Muscle layer of duodenum (tissue), 2 donors: ENCODE results near the gene RERE.

Source experiments
- H3K27ac ChIP-seq: one replicate; pipeline ENCODE4 v1.7.0; 2013; ENCODE audit warnings: mild to moderate bottlenecking, low read length
- H3K27me3 ChIP-seq: one replicate; pipeline ENCODE4 v1.7.0; 2013; ENCODE audit warnings: low read depth, mild to moderate bottlenecking, control low read depth, low read length
- H3K36me3 ChIP-seq, 2 donors: one replicate each; pipeline ENCODE4 v1.7.0; 2013; ENCODE audit warnings: low read length in 2 of 2, control low read depth in 1 of 2, mild to moderate bottlenecking in 1 of 2; ENCODE audit not compliant: insufficient read depth in 2 of 2, control insufficient read depth in 1 of 2
- H3K4me1 ChIP-seq, 2 donors: one replicate each; pipeline ENCODE4 v1.7.0; 2013; ENCODE audit warnings: low read length in 2 of 2, mild to moderate bottlenecking in 2 of 2, control low read depth in 1 of 2, moderate library complexity in 1 of 2; ENCODE audit not compliant: insufficient read depth in 2 of 2, control insufficient read depth in 1 of 2
- H3K4me3 ChIP-seq, 2 donors: one replicate each; pipeline ENCODE4 v1.7.0; 2013; ENCODE audit warnings: low read length in 2 of 2, low read depth in 1 of 2, mild to moderate bottlenecking in 1 of 2
- H3K9me3 ChIP-seq, 2 donors: one replicate each; pipeline ENCODE4 v1.7.0; 2013; ENCODE audit warnings: low read length in 2 of 2, control low read depth in 1 of 2, mild to moderate bottlenecking in 1 of 2; ENCODE audit not compliant: control insufficient read depth in 1 of 2
- donor health status: healthy.

RERE gene

DNA sequence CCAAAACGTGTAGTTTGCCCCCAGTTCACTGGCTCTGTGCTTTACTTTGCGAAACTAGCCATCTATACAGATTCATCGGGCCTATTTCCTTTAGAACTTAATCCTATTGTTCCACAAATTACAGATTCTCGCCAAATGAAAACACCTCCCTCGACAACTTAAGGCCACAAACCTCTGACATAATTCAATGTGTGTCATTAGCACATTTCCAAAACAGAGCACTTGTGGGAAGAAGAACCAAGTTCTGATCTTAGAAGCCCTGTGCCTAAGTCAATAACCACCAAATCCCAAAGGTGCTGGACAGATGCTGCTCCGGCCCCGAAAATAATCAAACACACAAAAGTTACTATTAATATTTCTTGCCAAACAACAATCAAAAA lies 405.6 kb downstream of the RERE start:
- H3K36me3 ChIP-seq, result peaks cover 5 to 14% of the 10 kb centered on the region in 2 donors
- peaks cover 60 to 78% of the 10 kb centered on the region in 2 donors for H3K4me1 ChIP-seq
- no peaks in the 10 kb centered on the region for H3K27me3 ChIP-seq
- no peaks in the 10 kb centered on the region for H3K9me3 ChIP-seq
- H3K27ac ChIP-seq, result peak overlapping the region; percentile 71
- no peak overlapping the region for H3K4me3 ChIP-seq

DNA sequence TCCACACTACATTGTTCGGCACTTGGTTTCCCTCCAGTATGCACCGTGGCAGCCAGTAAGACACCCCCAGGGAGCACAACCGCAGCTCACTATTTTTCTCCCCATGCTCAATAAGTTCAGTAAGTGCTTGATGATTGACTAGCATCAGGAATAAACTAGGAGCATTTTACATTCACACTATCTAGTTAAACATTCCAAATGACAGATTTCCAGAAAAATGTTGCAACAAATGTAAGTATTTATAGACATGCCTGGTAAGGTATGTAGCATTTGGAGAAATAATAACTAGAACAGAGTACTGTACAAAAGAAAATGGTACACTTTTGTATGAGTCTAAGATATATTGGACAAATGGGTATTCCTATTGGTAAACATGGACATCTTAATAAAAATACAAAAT lies 406.6 kb downstream of the RERE start:
- H3K27me3 ChIP-seq, result no peaks in the 10 kb centered on the region
- no peaks in the 10 kb centered on the region for H3K9me3 ChIP-seq
- peak overlapping the region; percentile 7 for H3K27ac ChIP-seq
- H3K4me1 ChIP-seq, result peaks cover 56 to 72% of the 10 kb centered on the region in 2 donors
- H3K36me3 ChIP-seq, result peaks cover 5 to 11% of the 10 kb centered on the region in 2 donors
- no peak overlapping the region for H3K4me3 ChIP-seq

DNA sequence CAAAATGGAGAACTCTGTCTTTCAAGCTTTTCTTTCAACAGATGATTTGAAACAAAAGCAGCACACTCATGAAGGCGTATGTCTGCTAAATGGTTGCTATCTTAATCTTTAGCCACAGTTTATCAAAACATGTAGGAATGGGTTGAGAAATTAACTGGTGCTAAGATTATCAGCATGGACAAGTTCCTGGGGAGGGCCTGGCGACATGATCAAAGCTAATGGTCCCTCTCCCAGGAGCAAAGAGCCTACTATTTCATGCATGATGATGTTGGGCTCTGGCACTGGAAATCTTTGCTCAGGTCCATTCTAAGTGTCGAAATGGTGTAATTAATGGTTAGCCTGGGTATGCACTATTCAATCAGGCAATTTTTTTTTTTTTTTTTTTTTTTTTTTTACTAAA lies 407.8 kb downstream of the RERE start:
- peak overlapping the region; percentile 26 to 32 for H3K4me3 ChIP-seq

DNA sequence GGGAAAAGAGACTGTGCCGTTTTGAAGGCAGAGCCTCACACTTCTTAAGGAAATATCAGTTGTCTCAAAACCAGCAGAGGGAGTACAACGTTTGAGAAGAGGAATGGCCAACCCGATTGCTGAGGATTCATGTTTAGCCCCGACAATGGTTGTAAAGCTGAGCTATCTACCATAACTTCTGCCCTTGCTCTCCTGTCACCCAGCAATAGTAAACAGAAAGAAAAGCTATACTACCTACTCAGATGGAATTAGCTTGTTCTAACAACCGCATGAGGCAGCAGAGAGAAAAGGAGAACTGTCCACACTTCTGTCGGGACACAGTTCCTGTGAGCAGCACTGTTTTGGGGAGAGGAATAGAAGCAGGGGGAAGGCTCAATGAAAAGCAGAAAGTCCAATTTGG lies 408.3 kb downstream of the RERE start:
- Histone ChIP-seq H3K4me3 (peak overlapping the region; percentile 26 to 32), H3K27ac (peak overlapping the region; percentile 78), H3K4me1 (peaks cover 47 to 68% of the 10 kb centered on the region in 2 donors), H3K36me3 (peaks cover 0 to 5% of the 10 kb centered on the region in 2 donors), H3K27me3 (no peaks in the 10 kb centered on the region), H3K9me3 (no peaks in the 10 kb centered on the region)

More for the DNA sequence above, 407.8 kb downstream of the RERE start:
- peaks cover 1 to 5% of the 10 kb centered on the region in 2 donors for H3K36me3 ChIP-seq
- no peaks in the 10 kb centered on the region for H3K27me3 ChIP-seq
- peaks cover 47 to 67% of the 10 kb centered on the region in 2 donors for H3K4me1 ChIP-seq
- peak overlapping the region; percentile 78 for H3K27ac ChIP-seq
- H3K9me3 ChIP-seq, result no peaks in the 10 kb centered on the region

DNA sequence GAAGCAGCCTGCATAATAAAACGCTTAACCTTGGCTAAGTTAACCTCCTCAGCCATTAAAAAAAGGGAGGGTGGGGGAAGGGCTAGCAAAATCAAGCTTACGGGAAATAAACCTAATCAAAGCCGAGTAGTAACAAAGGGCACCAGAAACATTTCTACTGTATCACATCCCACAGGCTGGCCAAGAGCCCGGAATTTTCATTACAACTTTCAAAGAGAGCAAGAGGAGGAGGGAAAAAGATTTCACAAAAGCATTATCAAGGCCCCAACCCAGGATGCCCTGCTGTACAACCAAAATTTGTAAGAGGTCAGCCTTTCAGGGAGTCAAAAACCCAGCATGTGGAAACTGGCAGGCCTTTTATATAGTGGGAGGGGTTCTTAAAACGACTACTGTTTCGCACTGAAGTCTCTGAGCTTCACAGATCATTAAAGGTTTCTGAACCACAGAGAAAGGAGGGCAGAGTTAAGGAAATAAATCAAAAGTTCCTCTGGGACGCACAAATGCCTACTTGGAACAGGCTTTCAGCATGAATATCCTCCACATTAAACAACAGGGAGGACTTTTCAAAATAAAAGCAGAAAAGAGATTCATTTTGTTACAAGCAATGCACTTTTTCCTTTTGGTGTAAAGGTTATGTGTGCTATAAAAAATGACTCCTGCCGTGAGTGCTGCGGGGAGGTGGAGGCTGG lies 409.1 kb downstream of the RERE start:
- peak overlapping the region; percentile 78 for H3K27ac ChIP-seq
- H3K4me3 ChIP-seq, result peak overlapping the region; percentile 26 to 32
- peaks cover 47 to 68% of the 10 kb centered on the region in 2 donors for H3K4me1 ChIP-seq
- peaks cover 0 to 5% of the 10 kb centered on the region in 2 donors for H3K36me3 ChIP-seq
- H3K27me3 ChIP-seq, result no peaks in the 10 kb centered on the region
- no peaks in the 10 kb centered on the region for H3K9me3 ChIP-seq

DNA sequence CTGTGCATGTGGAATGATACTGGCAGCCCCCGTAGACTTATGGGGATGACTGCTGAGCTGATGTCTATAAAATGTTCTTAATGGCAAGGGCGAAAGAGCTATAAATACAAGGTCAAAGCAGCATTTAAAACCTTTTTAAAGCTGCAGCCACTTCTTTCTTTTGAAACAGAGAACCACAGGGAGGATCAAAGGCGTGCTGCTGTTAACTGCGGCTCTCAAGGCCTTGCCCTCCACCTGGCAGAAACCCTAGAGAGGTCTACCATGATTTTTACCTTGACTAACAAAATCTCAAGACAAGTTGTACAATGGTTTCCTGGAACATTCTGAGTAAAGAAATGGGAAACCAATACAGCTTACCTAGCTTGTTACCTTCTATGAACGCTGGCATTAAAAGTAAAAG lies 409.8 kb downstream of the RERE start:
- peaks cover 0 to 5% of the 10 kb centered on the region in 2 donors for H3K36me3 ChIP-seq
- H3K4me1 ChIP-seq, result peaks cover 44 to 64% of the 10 kb centered on the region in 2 donors
- H3K27me3 ChIP-seq, result no peaks in the 10 kb centered on the region
- no peak overlapping the region for H3K4me3 ChIP-seq
- H3K27ac ChIP-seq, result peak overlapping the region; percentile 78
- no peaks in the 10 kb centered on the region for H3K9me3 ChIP-seq

DNA sequence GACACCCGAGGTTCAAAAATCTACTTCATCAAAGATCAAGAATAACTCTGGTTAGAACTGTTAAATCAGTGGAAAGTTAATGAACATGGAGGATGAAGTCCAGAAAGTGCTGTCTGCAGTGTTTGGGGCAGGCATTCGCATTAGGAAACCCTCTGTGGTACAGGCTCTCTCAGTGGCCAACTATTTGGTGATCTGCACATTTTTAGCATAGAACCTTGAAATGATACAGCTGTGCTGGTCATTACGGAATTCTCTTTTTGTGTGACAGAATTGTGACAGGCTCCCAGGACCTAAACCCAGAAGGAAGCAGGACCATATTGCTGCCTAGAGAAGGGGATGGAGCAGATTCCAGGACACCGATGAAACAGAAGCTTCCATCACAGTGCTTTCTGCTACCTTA lies 410.5 kb downstream of the RERE start:
- Histone ChIP-seq H3K4me3 (no peak overlapping the region), H3K4me1 (peaks cover 38 to 57% of the 10 kb centered on the region in 2 donors), H3K27me3 (no peaks in the 10 kb centered on the region), H3K36me3 (peaks cover 5 to 10% of the 10 kb centered on the region in 2 donors), H3K27ac (peak overlapping the region; percentile 78), H3K9me3 (no peaks in the 10 kb centered on the region)

DNA sequence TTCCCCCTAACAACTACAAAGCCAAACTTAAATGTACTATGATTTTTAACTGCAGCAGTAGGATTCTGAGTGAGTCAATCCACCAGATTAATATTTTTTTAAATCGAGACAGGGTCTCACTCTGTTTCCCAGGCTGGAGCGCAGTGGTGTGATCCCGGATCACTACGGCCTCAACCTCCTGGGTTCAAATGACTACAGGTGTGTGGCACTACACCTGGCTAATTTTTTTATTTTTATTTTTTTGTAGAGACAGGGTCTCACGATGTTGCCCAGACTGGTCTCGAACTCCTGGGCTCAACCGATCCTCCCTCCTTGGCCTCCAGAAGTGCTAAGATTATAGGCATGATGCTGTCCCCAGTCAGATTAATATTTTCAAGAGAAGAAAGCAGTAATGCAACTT lies 411.4 kb downstream of the RERE start:
- H3K4me1 ChIP-seq, result peaks cover 35 to 47% of the 10 kb centered on the region in 2 donors
- no peaks in the 10 kb centered on the region for H3K9me3 ChIP-seq
- no peak overlapping the region for H3K27ac ChIP-seq
- no peak overlapping the region for H3K4me3 ChIP-seq
- H3K36me3 ChIP-seq, result peaks cover 7 to 11% of the 10 kb centered on the region in 2 donors
- H3K27me3 ChIP-seq, result no peaks in the 10 kb centered on the region

DNA sequence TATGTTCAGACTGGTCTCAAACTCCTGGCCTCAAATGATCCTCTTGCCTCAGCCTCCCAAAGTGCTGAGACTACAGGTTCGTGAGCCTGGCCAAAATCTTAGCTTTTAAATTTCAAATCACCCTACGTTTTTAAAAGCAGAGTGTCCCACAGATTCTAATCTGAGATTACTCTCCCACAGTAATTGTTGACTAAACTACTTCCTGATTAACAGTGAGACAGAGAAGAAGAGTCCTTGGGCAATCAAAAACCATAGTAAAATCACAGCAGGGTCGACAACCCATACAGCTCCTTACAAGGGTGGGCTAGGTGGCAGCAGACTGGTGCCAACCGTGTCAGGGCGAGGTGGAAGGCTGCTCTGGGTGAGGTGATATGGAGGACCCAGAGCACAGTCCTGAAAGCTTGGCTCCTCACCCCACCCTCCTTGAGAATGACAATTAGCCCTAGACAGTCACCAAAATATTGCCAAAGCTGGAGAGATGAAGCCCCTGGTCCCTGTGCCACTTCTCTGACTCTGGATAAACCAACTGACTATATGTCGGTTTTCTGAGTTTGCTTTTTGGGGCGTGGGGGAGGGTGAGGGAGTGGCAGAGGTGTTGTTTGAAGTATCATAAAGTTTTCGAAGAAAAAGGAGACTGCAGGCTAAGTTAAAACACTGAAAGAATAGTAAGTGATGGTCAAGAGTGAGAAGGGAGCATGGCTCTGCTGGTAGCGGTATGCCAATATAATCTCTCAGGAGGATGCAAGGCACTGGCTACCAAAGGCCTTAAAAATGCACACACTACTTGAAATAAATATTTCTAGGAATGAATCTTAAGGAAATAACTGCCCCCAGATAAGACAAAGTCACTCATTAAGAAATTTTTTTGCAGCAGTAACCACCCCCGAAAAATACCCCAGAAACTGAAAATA lies 412.7 kb downstream of the RERE start:
- no peaks in the 10 kb centered on the region for H3K9me3 ChIP-seq
- H3K4me3 ChIP-seq, result no peak overlapping the region
- H3K27me3 ChIP-seq, result no peaks in the 10 kb centered on the region
- no peak overlapping the region for H3K27ac ChIP-seq
- H3K36me3 ChIP-seq, result peaks cover 7 to 11% of the 10 kb centered on the region in 2 donors
- peaks cover 25 to 34% of the 10 kb centered on the region in 2 donors for H3K4me1 ChIP-seq

DNA sequence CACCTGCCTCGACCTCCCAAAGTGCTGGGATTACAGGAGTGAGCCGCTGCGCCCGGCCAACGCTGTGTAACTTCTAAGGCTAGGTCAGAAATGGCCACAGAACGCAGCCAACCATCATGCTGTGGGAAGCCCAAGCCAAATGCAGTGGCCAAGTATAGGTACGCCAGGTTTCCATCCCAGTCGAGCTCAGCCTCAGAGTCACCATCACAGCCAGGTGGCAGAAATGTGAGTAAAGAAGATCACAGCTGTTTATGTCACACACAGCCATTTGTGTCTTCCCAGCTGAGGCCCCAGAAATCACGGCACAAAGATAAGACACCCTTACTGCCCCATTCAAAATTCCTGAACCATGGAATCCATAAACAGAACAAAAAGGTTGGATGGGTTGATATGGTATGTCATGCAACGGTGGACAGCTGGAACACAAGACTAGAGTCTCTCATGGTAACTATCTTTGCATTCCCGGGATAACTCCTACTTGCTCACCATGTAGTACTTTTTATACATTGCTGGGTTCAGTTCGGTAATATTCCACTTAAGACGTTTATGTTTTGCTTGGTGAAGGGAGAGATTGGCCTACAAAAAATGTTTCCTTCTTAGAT lies 415.2 kb downstream of the RERE start:
- H3K27ac ChIP-seq, result no peak overlapping the region
- no peaks in the 10 kb centered on the region for H3K27me3 ChIP-seq
- peaks cover 6 to 7% of the 10 kb centered on the region in 2 donors for H3K36me3 ChIP-seq
- H3K4me3 ChIP-seq, result no peak overlapping the region
- H3K4me1 ChIP-seq, result peaks cover 22 to 27% of the 10 kb centered on the region in 2 donors
- H3K9me3 ChIP-seq, result no peaks in the 10 kb centered on the region

DNA sequence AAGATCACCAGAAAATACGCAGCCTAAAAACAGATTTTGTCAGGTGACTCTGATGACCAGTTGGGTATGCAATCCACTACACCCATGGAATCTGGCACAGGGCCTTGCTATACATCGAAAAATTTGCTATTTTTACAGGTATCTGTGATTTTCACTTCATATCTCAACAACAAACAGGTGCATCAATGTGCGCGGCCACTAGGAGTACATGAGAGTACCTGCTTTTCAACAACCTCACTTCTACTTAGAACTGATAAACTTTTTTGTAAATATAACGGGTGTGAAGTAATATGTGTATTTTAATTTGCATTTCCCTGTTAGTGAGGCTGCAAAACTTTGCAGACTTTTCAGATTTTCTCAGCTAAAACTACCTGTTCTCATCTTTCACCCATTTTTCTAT lies 418.8 kb downstream of the RERE start:
- H3K27me3 ChIP-seq, result no peaks in the 10 kb centered on the region
- no peaks in the 10 kb centered on the region for H3K9me3 ChIP-seq
- peaks cover 33 to 36% of the 10 kb centered on the region in 2 donors for H3K4me1 ChIP-seq
- no peak overlapping the region for H3K4me3 ChIP-seq
- peaks cover 6 to 7% of the 10 kb centered on the region in 2 donors for H3K36me3 ChIP-seq
- H3K27ac ChIP-seq, result no peak overlapping the region
